Subcutaneous adipose tissue (tissue), 4 donors: Measurements from ENCODE around the gene C17orf50. TPM values are rescaled to one million over a fixed set of nuclear protein-coding genes. Genes with fewer than 3 reads are reported as not detected.

ENCODE experiments used
- CTCF ChIP-seq: fragments of 450-650 bp; IDR thresholded peaks from one replicate; pipeline ENCODE4 v1.5.1; 2016; ENCODE audit warnings: low read depth, mild to moderate bottlenecking, control low read depth, antibody characterized with exemption, moderate library complexity
- total RNA-seq, 4 donors: library from RNA; depleted of rRNA; stranded (reverse); fragments of >200 nt; gene quantifications; one replicate each; pipeline ENCODE4 v1.1.0, GENCODE V29; 2016

The C17orf50 gene
- total RNA-seq, 4 donors from 2014 or later, result not detected

GRCh38 chr17:35809855-35810461 is 49.3 kb downstream of the C17orf50 start:
- no peak for TF ChIP-seq CTCF

GRCh38 chr17:35811759-35812158 is 51.1 kb downstream of the C17orf50 start:
- TF ChIP-seq CTCF, result no peak

GRCh38 chr17:35812456-35812855 is 51.8 kb downstream of the C17orf50 start:
- no peak for TF ChIP-seq CTCF

Other genes with a start within 250 kb of the C17orf50 start
- gene SLFN12L, start 223.2 kb upstream of the C17orf50 start, total RNA-seq, result 10 to 100 TPM in 1 of 4 donors, 1 to 10 TPM in 3; 2.9 to 20.5 (median 4.1) TPM
- gene SLFN14, start 200.1 kb upstream of the C17orf50 start, total RNA-seq, result not detected
- 1 to 10 TPM; 4.0 to 6.5 (median 5.9) TPM for gene PEX12, start 182.3 kb upstream of the C17orf50 start, total RNA-seq
- gene AP2B1, start 173.6 kb upstream of the C17orf50 start, total RNA-seq, result 10 to 100 TPM; 62.0 to 77.2 (median 70.1) TPM
- gene RASL10B, start 29.2 kb upstream of the C17orf50 start, total RNA-seq, result 10 to 100 TPM; 28.2 to 54.8 (median 40.3) TPM
- under 1 TPM in 2 of 4 donors, not detected in 2; 0.22 to 0.51 TPM for gene GAS2L2, start 7.6 kb upstream of the C17orf50 start, total RNA-seq
- gene MMP28, start 34.8 kb downstream of the C17orf50 start, total RNA-seq, result 10 to 100 TPM; 21.6 to 46.1 (median 42.7) TPM
- 100 to 1,000 TPM in 1 of 4 donors, 10 to 100 TPM in 3; 69.1 to 106 (median 78.7) TPM for gene TAF15, start 48.6 kb downstream of the C17orf50 start, total RNA-seq
- not detected for gene HEATR9, start 108.0 kb downstream of the C17orf50 start, total RNA-seq
- 10 to 100 TPM in 1 of 4 donors, 1 to 10 TPM in 1, under 1 TPM in 1, not detected in 1; 0.82 to 11.2 (median 6.8) TPM for gene CCL5, start 119.5 kb downstream of the C17orf50 start, total RNA-seq
- gene RDM1, start 169.9 kb downstream of the C17orf50 start, total RNA-seq, result not detected
- gene LYZL6, start 182.8 kb downstream of the C17orf50 start, total RNA-seq, result not detected
- 1 to 10 TPM in 1 of 4 donors, under 1 TPM in 1, not detected in 2; 0.34 to 2.6 TPM for gene CCL16, start 220.6 kb downstream of the C17orf50 start, total RNA-seq
- 10 to 100 TPM; 33.5 to 48.7 (median 46.5) TPM for gene CCL14, start 225.8 kb downstream of the C17orf50 start, total RNA-seq
- gene CCL15, start 240.7 kb downstream of the C17orf50 start, total RNA-seq, result not detected